ENCODE results near the gene ZC3H6. TPM values are rescaled to one million over a fixed set of nuclear protein-coding genes. Genes with fewer than 3 reads are reported as not detected.

The ZC3H6 gene
- total and polyA plus RNA-seq, 2 of the 13 experiments (the other 11 are each of a cell fraction or from before 2014, with no cell fraction given): 0.71 to 0.93 TPM

DNA sequence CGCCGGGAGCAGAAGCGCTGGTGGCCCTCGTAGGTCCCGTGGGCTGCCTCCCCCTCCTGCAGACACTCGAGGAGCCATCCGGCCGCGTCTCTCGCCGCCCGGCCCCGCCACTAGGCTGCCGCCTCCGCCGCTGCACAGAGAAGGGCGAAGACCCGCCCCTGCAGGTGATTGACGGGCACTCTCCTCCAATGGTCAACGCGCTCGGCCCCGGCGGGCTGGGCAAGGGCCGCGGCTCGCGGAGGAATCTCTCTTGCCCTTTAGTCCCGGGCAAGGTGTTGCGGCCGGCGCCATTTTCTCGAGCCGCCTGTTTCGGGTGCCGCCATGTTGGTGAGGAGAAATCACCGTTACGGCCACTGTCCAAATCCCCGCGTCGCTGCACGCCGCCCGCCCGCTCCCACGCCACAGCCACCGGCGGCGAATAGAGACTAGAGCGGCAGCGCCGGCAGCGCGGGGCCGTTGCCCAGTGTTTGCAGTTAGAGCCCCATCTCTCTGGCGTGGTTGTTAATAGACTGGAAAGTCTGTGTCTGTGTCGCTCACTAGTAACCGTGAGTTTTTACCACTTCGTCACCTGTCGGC, at the start of gene ZC3H6 (continued):
- TF ChIP-seq, protein P1, sequence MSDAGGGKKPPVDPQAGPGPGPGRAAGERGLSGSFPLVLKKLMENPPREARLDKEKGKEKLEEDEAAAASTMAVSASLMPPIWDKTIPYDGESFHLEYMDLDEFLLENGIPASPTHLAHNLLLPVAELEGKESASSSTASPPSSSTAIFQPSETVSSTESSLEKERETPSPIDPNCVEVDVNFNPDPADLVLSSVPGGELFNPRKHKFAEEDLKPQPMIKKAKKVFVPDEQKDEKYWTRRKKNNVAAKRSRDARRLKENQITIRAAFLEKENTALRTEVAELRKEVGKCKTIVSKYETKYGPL (CRISPR knock-in tag; IDR thresholded peaks at IDR 0.05): peak; percentile 50; the same call in 1 of the 2 replicates
- TF ChIP-seq, protein P2, sequence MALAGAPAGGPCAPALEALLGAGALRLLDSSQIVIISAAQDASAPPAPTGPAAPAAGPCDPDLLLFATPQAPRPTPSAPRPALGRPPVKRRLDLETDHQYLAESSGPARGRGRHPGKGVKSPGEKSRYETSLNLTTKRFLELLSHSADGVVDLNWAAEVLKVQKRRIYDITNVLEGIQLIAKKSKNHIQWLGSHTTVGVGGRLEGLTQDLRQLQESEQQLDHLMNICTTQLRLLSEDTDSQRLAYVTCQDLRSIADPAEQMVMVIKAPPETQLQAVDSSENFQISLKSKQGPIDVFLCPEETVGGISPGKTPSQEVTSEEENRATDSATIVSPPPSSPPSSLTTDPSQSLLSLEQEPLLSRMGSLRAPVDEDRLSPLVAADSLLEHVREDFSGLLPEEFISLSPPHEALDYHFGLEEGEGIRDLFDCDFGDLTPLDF (CRISPR knock-in tag; IDR thresholded peaks at IDR 0.05): peak; percentile 93
- TF ChIP-seq ARNT2 (CRISPR knock-in tag; IDR thresholded peaks at IDR 0.05; ENCODE audit: low read depth) (peak; percentile 98), TBX2 (CRISPR knock-in tag; IDR thresholded peaks at IDR 0.05; ENCODE audit: borderline replicate concordance) (peak; percentile 97), RXRA (CRISPR knock-in tag; IDR thresholded peaks at IDR 0.05) (peak; percentile 92), MEIS2 (CRISPR knock-in tag; IDR thresholded peaks at IDR 0.05) (peak; percentile 88), SIN3A (IDR thresholded peaks at IDR 0.05; ENCODE audit: borderline replicate concordance, low read depth, low read length) (no peak), HNRNPK (IDR thresholded peaks at IDR 0.05; ENCODE audit: low read depth, low read length, poor library complexity, severe bottlenecking) (peak; percentile 96), ZNF24 (IDR thresholded peaks at IDR 0.05) (0 out of 2 replicates have a peak, but pooled peaks have one; percentile 20), BHLHE40 (IDR thresholded peaks at IDR 0.05; ENCODE audit: low read length) (peak; percentile 69; the same call in 1 of the 2 replicates), ZNF614 (CRISPR knock-in tag; IDR thresholded peaks at IDR 0.05; ENCODE audit: borderline replicate concordance) (peak; percentile 88)
- TF ChIP-seq, protein P3, sequence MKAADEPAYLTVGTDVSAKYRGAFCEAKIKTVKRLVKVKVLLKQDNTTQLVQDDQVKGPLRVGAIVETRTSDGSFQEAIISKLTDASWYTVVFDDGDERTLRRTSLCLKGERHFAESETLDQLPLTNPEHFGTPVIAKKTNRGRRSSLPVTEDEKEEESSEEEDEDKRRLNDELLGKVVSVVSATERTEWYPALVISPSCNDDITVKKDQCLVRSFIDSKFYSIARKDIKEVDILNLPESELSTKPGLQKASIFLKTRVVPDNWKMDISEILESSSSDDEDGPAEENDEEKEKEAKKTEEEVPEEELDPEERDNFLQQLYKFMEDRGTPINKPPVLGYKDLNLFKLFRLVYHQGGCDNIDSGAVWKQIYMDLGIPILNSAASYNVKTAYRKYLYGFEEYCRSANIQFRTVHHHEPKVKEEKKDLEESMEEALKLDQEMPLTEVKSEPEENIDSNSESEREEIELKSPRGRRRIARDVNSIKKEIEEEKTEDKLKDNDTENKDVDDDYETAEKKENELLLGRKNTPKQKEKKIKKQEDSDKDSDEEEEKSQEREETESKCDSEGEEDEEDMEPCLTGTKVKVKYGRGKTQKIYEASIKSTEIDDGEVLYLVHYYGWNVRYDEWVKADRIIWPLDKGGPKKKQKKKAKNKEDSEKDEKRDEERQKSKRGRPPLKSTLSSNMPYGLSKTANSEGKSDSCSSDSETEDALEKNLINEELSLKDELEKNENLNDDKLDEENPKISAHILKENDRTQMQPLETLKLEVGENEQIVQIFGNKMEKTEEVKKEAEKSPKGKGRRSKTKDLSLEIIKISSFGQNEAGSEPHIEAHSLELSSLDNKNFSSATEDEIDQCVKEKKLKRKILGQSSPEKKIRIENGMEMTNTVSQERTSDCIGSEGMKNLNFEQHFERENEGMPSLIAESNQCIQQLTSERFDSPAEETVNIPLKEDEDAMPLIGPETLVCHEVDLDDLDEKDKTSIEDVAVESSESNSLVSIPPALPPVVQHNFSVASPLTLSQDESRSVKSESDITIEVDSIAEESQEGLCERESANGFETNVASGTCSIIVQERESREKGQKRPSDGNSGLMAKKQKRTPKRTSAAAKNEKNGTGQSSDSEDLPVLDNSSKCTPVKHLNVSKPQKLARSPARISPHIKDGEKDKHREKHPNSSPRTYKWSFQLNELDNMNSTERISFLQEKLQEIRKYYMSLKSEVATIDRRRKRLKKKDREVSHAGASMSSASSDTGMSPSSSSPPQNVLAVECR (CRISPR knock-in tag; IDR thresholded peaks at IDR 0.05; ENCODE audit: borderline replicate concordance): peak; percentile 90; the same call in 1 of the 2 replicates
- TF ChIP-seq, protein P4, sequence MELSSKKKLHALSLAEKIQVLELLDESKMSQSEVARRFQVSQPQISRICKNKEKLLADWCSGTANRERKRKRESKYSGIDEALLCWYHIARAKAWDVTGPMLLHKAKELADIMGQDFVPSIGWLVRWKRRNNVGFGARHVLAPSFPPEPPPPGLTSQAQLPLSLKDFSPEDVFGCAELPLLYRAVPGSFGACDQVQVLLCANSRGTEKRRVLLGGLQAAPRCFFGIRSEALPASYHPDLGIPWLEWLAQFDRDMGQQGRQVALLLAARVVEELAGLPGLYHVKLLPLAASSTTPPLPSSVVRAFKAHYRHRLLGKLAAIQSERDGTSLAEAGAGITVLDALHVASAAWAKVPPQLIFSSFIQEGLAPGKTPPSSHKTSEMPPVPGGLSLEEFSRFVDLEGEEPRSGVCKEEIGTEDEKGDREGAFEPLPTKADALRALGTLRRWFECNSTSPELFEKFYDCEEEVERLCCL (CRISPR knock-in tag; IDR thresholded peaks at IDR 0.05; ENCODE audit: borderline replicate concordance): no peak
- TF ChIP-seq, protein P5, sequence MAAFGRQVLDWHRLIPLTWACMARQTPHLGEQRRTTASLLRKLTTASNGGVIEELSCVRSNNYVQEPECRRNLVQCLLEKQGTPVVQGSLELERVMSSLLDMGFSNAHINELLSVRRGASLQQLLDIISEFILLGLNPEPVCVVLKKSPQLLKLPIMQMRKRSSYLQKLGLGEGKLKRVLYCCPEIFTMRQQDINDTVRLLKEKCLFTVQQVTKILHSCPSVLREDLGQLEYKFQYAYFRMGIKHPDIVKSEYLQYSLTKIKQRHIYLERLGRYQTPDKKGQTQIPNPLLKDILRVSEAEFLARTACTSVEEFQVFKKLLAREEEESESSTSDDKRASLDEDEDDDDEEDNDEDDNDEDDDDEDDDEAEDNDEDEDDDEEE (CRISPR knock-in tag; IDR thresholded peaks at IDR 0.05): peak; percentile 99
- TF ChIP-seq, protein P6, sequence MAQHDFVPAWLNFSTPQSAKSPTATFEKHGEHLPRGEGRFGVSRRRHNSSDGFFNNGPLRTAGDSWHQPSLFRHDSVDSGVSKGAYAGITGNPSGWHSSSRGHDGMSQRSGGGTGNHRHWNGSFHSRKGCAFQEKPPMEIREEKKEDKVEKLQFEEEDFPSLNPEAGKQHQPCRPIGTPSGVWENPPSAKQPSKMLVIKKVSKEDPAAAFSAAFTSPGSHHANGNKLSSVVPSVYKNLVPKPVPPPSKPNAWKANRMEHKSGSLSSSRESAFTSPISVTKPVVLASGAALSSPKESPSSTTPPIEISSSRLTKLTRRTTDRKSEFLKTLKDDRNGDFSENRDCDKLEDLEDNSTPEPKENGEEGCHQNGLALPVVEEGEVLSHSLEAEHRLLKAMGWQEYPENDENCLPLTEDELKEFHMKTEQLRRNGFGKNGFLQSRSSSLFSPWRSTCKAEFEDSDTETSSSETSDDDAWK (CRISPR knock-in tag; IDR thresholded peaks at IDR 0.05): no peak
- TF ChIP-seq, protein P7, sequence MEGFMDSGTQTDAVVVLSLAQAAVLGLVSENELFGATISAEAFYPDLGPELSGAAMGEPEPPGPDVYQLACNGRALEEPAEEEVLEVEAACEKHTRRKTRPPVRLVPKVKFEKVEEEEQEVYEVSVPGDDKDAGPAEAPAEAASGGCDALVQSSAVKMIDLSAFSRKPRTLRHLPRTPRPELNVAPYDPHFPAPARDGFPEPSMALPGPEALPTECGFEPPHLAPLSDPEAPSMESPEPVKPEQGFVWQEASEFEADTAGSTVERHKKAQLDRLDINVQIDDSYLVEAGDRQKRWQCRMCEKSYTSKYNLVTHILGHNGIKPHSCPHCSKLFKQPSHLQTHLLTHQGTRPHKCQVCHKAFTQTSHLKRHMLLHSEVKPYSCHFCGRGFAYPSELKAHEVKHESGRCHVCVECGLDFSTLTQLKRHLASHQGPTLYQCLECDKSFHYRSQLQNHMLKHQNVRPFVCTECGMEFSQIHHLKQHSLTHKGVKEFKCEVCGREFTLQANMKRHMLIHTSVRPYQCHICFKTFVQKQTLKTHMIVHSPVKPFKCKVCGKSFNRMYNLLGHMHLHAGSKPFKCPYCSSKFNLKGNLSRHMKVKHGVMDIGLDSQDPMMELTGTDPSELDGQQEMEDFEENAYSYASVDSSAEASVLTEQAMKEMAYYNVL (CRISPR knock-in tag; IDR thresholded peaks at IDR 0.05; ENCODE audit: borderline replicate concordance): peak; percentile 16
